Measurements from ENCODE around the gene ST7.
A peak's percentile ranks its signal among the peaks of the same experiment; 100 is the strongest.

DNA sequence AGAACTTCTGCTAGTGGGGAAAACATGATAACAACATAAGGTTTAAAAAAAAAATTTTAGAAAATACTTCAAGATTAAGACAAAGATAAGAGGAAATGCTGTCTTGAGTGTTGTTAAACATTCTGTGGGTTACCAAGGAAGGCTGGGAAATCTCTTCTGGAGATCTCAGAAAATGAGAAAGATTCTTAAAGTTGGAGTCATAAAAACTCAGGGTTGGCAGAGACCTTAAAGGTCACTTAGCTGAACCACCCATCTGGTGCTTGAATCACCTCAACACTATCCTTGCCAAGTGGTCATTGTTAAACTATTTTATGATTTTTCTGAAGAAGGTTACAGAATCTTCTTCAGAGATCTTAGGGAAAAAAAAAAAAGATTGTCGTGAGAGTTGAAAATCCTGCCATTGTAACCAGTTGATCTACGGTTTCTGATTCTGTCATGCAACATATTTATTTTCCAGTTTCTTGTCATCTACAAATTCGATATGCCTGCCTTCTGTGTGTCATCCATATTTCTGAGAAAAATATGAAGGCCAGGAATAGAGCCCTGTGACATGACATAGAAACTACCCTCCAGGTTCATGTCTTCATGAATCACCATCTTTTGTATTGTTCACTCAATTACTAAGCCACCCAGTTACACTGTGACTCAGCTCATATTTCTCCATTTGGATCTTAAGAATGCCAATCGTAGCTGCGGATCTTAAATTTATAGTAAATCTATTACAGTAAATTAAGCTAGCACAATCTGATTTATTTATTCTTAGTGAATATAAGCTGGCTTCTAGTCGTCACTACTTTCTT, 179.2 kb downstream of the ST7 start:
- TF ChIP-seq, protein P1, sequence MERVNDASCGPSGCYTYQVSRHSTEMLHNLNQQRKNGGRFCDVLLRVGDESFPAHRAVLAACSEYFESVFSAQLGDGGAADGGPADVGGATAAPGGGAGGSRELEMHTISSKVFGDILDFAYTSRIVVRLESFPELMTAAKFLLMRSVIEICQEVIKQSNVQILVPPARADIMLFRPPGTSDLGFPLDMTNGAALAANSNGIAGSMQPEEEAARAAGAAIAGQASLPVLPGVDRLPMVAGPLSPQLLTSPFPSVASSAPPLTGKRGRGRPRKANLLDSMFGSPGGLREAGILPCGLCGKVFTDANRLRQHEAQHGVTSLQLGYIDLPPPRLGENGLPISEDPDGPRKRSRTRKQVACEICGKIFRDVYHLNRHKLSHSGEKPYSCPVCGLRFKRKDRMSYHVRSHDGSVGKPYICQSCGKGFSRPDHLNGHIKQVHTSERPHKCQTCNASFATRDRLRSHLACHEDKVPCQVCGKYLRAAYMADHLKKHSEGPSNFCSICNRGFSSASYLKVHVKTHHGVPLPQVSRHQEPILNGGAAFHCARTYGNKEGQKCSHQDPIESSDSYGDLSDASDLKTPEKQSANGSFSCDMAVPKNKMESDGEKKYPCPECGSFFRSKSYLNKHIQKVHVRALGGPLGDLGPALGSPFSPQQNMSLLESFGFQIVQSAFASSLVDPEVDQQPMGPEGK (CRISPR knock-in tag; IDR thresholded peaks at IDR 0.05; ENCODE audit: borderline replicate concordance) = peak; percentile 92; the same call in 1 of the 2 replicates
- no peak for TF ChIP-seq ZNF565 (CRISPR knock-in tag; conservative IDR thresholded peaks at IDR 0.05; ENCODE audit: low read depth)
- TF ChIP-seq, protein P2, sequence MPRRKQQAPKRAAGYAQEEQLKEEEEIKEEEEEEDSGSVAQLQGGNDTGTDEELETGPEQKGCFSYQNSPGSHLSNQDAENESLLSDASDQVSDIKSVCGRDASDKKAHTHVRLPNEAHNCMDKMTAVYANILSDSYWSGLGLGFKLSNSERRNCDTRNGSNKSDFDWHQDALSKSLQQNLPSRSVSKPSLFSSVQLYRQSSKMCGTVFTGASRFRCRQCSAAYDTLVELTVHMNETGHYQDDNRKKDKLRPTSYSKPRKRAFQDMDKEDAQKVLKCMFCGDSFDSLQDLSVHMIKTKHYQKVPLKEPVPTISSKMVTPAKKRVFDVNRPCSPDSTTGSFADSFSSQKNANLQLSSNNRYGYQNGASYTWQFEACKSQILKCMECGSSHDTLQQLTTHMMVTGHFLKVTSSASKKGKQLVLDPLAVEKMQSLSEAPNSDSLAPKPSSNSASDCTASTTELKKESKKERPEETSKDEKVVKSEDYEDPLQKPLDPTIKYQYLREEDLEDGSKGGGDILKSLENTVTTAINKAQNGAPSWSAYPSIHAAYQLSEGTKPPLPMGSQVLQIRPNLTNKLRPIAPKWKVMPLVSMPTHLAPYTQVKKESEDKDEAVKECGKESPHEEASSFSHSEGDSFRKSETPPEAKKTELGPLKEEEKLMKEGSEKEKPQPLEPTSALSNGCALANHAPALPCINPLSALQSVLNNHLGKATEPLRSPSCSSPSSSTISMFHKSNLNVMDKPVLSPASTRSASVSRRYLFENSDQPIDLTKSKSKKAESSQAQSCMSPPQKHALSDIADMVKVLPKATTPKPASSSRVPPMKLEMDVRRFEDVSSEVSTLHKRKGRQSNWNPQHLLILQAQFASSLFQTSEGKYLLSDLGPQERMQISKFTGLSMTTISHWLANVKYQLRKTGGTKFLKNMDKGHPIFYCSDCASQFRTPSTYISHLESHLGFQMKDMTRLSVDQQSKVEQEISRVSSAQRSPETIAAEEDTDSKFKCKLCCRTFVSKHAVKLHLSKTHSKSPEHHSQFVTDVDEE (CRISPR knock-in tag; IDR thresholded peaks at IDR 0.05) = no peak
- no peak for TF ChIP-seq ARNTL (CRISPR knock-in tag; IDR thresholded peaks at IDR 0.05; ENCODE audit: borderline replicate concordance, low read depth)
- TF ChIP-seq, protein P3, sequence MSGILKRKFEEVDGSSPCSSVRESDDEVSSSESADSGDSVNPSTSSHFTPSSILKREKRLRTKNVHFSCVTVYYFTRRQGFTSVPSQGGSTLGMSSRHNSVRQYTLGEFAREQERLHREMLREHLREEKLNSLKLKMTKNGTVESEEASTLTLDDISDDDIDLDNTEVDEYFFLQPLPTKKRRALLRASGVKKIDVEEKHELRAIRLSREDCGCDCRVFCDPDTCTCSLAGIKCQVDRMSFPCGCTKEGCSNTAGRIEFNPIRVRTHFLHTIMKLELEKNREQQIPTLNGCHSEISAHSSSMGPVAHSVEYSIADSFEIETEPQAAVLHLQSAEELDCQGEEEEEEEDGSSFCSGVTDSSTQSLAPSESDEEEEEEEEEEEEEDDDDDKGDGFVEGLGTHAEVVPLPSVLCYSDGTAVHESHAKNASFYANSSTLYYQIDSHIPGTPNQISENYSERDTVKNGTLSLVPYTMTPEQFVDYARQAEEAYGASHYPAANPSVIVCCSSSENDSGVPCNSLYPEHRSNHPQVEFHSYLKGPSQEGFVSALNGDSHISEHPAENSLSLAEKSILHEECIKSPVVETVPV (CRISPR knock-in tag; IDR thresholded peaks at IDR 0.05) = no peak; the same call in 1 of the 2 replicates
- peak; percentile 92 for TF ChIP-seq ISL1 (CRISPR knock-in tag; IDR thresholded peaks at IDR 0.05)
- no peak for TF ChIP-seq ESRRG (CRISPR knock-in tag; IDR thresholded peaks at IDR 0.05)
- TF ChIP-seq RARB (CRISPR knock-in tag; IDR thresholded peaks at IDR 0.05) = no peak
- TF ChIP-seq, protein P4, sequence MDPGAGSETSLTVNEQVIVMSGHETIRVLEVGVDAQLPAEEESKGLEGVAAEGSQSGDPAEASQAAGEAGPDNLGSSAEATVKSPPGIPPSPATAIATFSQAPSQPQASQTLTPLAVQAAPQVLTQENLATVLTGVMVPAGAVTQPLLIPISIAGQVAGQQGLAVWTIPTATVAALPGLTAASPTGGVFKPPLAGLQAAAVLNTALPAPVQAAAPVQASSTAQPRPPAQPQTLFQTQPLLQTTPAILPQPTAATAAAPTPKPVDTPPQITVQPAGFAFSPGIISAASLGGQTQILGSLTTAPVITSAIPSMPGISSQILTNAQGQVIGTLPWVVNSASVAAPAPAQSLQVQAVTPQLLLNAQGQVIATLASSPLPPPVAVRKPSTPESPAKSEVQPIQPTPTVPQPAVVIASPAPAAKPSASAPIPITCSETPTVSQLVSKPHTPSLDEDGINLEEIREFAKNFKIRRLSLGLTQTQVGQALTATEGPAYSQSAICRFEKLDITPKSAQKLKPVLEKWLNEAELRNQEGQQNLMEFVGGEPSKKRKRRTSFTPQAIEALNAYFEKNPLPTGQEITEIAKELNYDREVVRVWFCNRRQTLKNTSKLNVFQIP (CRISPR knock-in tag; IDR thresholded peaks at IDR 0.05; ENCODE audit: borderline replicate concordance, low read depth) = no peak
- TF ChIP-seq, protein P5, sequence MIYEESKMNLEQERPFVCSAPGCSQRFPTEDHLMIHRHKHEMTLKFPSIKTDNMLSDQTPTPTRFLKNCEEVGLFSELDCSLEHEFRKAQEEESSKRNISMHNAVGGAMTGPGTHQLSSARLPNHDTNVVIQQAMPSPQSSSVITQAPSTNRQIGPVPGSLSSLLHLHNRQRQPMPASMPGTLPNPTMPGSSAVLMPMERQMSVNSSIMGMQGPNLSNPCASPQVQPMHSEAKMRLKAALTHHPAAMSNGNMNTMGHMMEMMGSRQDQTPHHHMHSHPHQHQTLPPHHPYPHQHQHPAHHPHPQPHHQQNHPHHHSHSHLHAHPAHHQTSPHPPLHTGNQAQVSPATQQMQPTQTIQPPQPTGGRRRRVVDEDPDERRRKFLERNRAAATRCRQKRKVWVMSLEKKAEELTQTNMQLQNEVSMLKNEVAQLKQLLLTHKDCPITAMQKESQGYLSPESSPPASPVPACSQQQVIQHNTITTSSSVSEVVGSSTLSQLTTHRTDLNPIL (CRISPR knock-in tag; IDR thresholded peaks at IDR 0.05; ENCODE audit: low read depth) = no peak; the same call in 1 of the 2 replicates
- peak; percentile 77; the same call in 1 of the 2 replicates for TF ChIP-seq TOX (CRISPR knock-in tag; IDR thresholded peaks at IDR 0.05; ENCODE audit: borderline replicate concordance)
- TF ChIP-seq TCF4 (CRISPR knock-in tag; IDR thresholded peaks at IDR 0.05; ENCODE audit: borderline replicate concordance) = no peak

All from SK-N-SH treated with all-trans-retinoic acid at 6 μM for 48 hours (cell line).